HEK293 (cell line): Measurements from ENCODE around the gene TSSK6.

ENCODE experiments used
- GLI2 ChIP-seq: fragments of 450-650 bp; formaldehyde crosslinking; IDR thresholded peaks from 2 replicates; pipeline ENCODE4; 2017; ENCODE audit warnings: missing biosample characterization, missing genetic modification characterization, low read depth, borderline replicate concordance
- GLIS2 ChIP-seq: fragments of 450-650 bp; formaldehyde crosslinking; IDR thresholded peaks from 2 replicates; pipeline ENCODE4 v1.5.1; 2016; ENCODE audit warnings: missing biosample characterization, missing genetic modification characterization
- HIC1 ChIP-seq: fragments of 450-650 bp; formaldehyde crosslinking; IDR thresholded peaks from 2 replicates; pipeline ENCODE4 v1.5.1; 2016; ENCODE audit warnings: missing biosample characterization, missing genetic modification characterization
- IKZF3 ChIP-seq: fragments of 450-650 bp; IDR thresholded peaks from 2 replicates; pipeline ENCODE4 v1.5.0; 2018; ENCODE audit warnings: missing biosample characterization, mild to moderate bottlenecking, missing genetic modification characterization, moderate library complexity
- INSM2 ChIP-seq: fragments of 450-650 bp; formaldehyde crosslinking; IDR thresholded peaks from 2 replicates; pipeline ENCODE4 v1.5.1; 2016; ENCODE audit warnings: missing biosample characterization, missing genetic modification characterization
- PBX3 ChIP-seq: sonication (generic); formaldehyde crosslinking; IDR thresholded peaks from 2 replicates; pipeline ENCODE4 v1.8.1; 2022; ENCODE audit warnings: mild to moderate bottlenecking, moderate library complexity, missing genetic modification reagents
- PRDM1 ChIP-seq: fragments of 450-650 bp; formaldehyde crosslinking; IDR thresholded peaks from 2 replicates; pipeline ENCODE4; 2016; ENCODE audit warnings: missing biosample characterization, missing genetic modification characterization
- PRDM6 ChIP-seq: fragments of 450-650 bp; formaldehyde crosslinking; IDR thresholded peaks from 2 replicates; pipeline ENCODE4 v1.5.1; 2017; ENCODE audit warnings: missing biosample characterization, missing genetic modification characterization
- SCRT2 ChIP-seq: fragments of 450-650 bp; formaldehyde crosslinking; IDR thresholded peaks from 2 replicates; pipeline ENCODE4 v1.5.1; 2016; ENCODE audit warnings: missing biosample characterization, missing genetic modification characterization
- SP7 ChIP-seq: fragments of 450-650 bp; formaldehyde crosslinking; IDR thresholded peaks from 2 replicates; pipeline ENCODE4 v1.5.1; 2016; ENCODE audit warnings: missing biosample characterization, missing genetic modification characterization
- TCF7L2 ChIP-seq: IDR thresholded peaks from 2 replicates; pipeline ENCODE4 v1.6.1; 2011; ENCODE audit warnings: low read depth, mild to moderate bottlenecking, inconsistent platforms, low read length, moderate library complexity, borderline replicate concordance
- TRIM28 ChIP-seq: IDR thresholded peaks from 2 replicates; pipeline ENCODE4 v1.6.1; 2011; ENCODE audit warnings: low read length, control low read depth, borderline replicate concordance
- ZBTB20 ChIP-seq: fragments of 450-650 bp; formaldehyde crosslinking; IDR thresholded peaks from 2 replicates; pipeline ENCODE4 v1.5.1; 2016; ENCODE audit warnings: missing biosample characterization, missing genetic modification characterization
- ZBTB21 ChIP-seq: fragments of 450-650 bp; formaldehyde crosslinking; IDR thresholded peaks from 2 replicates; pipeline ENCODE4 v1.5.1; 2017; ENCODE audit warnings: missing biosample characterization, missing genetic modification characterization
- ZBTB26 ChIP-seq: fragments of 450-650 bp; formaldehyde crosslinking; optimal IDR thresholded peaks from 2 replicates; pipeline ENCODE3; 2016; ENCODE audit warnings: missing biosample characterization, mild to moderate bottlenecking, missing genetic modification characterization
- ZBTB8A ChIP-seq: fragments of 450-650 bp; formaldehyde crosslinking; IDR thresholded peaks from 2 replicates; pipeline ENCODE4 v1.5.1; 2016; ENCODE audit warnings: missing biosample characterization, missing genetic modification characterization
- ZNF114 ChIP-seq: fragments of 450-650 bp; formaldehyde crosslinking; IDR thresholded peaks from 2 replicates; pipeline ENCODE4 v1.5.0; 2017; ENCODE audit warnings: missing biosample characterization, missing genetic modification characterization
- ZNF146 ChIP-seq: fragments of 450-650 bp; formaldehyde crosslinking; IDR thresholded peaks from 2 replicates; pipeline ENCODE4 v1.5.1; 2016; ENCODE audit warnings: missing biosample characterization, missing genetic modification characterization
- ZNF155 ChIP-seq: fragments of 450-650 bp; formaldehyde crosslinking; IDR thresholded peaks from 2 replicates; pipeline ENCODE4 v1.5.1; 2016; ENCODE audit warnings: missing biosample characterization, missing genetic modification characterization
- ZNF335 ChIP-seq: fragments of 450-650 bp; formaldehyde crosslinking; conservative IDR thresholded peaks from 2 replicates; pipeline ENCODE4 v1.5.1; 2016; ENCODE audit warnings: missing biosample characterization, missing genetic modification characterization
- ZNF398 ChIP-seq: fragments of 450-650 bp; formaldehyde crosslinking; IDR thresholded peaks from 2 replicates; pipeline ENCODE4 v1.5.1; 2017; ENCODE audit warnings: missing biosample characterization, missing genetic modification characterization
- ZNF521 ChIP-seq: fragments of 450-650 bp; formaldehyde crosslinking; IDR thresholded peaks from 2 replicates; pipeline ENCODE4 v1.5.1; 2017; ENCODE audit warnings: missing biosample characterization, mild to moderate bottlenecking, missing genetic modification characterization
- ZNF548 ChIP-seq: fragments of 450-650 bp; formaldehyde crosslinking; IDR thresholded peaks from 2 replicates; pipeline ENCODE4 v1.5.1; 2016; ENCODE audit warnings: missing biosample characterization, missing genetic modification characterization
- ZNF585B ChIP-seq: fragments of 450-650 bp; formaldehyde crosslinking; IDR thresholded peaks from 2 replicates; pipeline ENCODE4 v1.5.1; 2016; ENCODE audit warnings: missing biosample characterization, missing genetic modification characterization
- ZNF626 ChIP-seq: fragments of 450-650 bp; sonication (Bioruptor Pico); formaldehyde crosslinking; IDR thresholded peaks from 2 replicates; pipeline ENCODE4 v1.5.1; 2018; ENCODE audit warnings: missing biosample characterization, missing genetic modification characterization, inconsistent platforms
- ZNF658 ChIP-seq: fragments of 450-650 bp; formaldehyde crosslinking; IDR thresholded peaks from 2 replicates; pipeline ENCODE4; 2016; ENCODE audit warnings: missing biosample characterization, missing genetic modification characterization
- ZNF660 ChIP-seq: fragments of 450-650 bp; IDR thresholded peaks from 2 replicates; pipeline ENCODE4 v1.5.1; 2018; ENCODE audit warnings: missing biosample characterization, mild to moderate bottlenecking, missing genetic modification characterization
- ZNF76 ChIP-seq: fragments of 450-650 bp; formaldehyde crosslinking; IDR thresholded peaks from 2 replicates; pipeline ENCODE4; 2016; ENCODE audit warnings: low read depth, missing biosample characterization, missing genetic modification characterization, borderline replicate concordance
- ZNF785 ChIP-seq: fragments of 450-650 bp; formaldehyde crosslinking; IDR thresholded peaks from 2 replicates; pipeline ENCODE4 v1.5.1; 2016; ENCODE audit warnings: missing biosample characterization, missing genetic modification characterization
- ZNF792 ChIP-seq: fragments of 450-650 bp; formaldehyde crosslinking; IDR thresholded peaks from 2 replicates; pipeline ENCODE4 v1.5.1; 2016; ENCODE audit warnings: missing biosample characterization, missing genetic modification characterization
- ZNF843 ChIP-seq: fragments of 450-650 bp; formaldehyde crosslinking; IDR thresholded peaks from 2 replicates; pipeline ENCODE4 v1.5.1; 2016; ENCODE audit warnings: missing biosample characterization, missing genetic modification characterization

TSSK6 gene

GRCh38 chr19:19488875-19489690 lies 26.3 kb downstream of the TSSK6 start (continued):
- TF ChIP-seq ZNF398 (tag by site-specific recombination) (no peak), PBX3 (CRISPR knock-in tag) (no peak), ZNF521 (tag by site-specific recombination) (no peak), ZNF548 (tag by site-specific recombination) (no peak), TRIM28 (no peak), ZBTB8A (tag by site-specific recombination) (no peak), ZNF792 (tag by site-specific recombination) (no peak), SP7 (tag by site-specific recombination) (peak; percentile 13; the same call in 1 of the 2 replicates), ZNF146 (tag by site-specific recombination) (no peak), IKZF3 (tag by site-specific recombination) (0 out of 2 replicates have a peak, but pooled peaks have one; percentile 1), ZBTB20 (tag by site-specific recombination) (no peak), SCRT2 (tag by site-specific recombination) (peak; percentile 62), ZBTB26 (tag by site-specific recombination) (no peak), TCF7L2 (no peak), PRDM6 (tag by site-specific recombination) (no peak), ZNF658 (tag by site-specific recombination) (no peak), GLIS2 (tag by site-specific recombination) (no peak), PRDM1 (0 out of 2 replicates have a peak, but pooled peaks have one; percentile 5), ZNF660 (tag by site-specific recombination) (no peak), GLI2 (tag by site-specific recombination) (no peak), ZNF585B (tag by site-specific recombination) (no peak), ZNF785 (tag by site-specific recombination) (no peak), INSM2 (tag by site-specific recombination) (no peak; the same call in 1 of the 2 replicates), ZNF155 (tag by site-specific recombination) (no peak), ZBTB21 (tag by site-specific recombination) (peak; percentile 33; the same call in 1 of the 2 replicates), ZNF626 (tag by site-specific recombination) (no peak), ZNF76 (tag by site-specific recombination) (no peak), ZNF114 (no peak), ZNF335 (tag by site-specific recombination) (no peak), HIC1 (tag by site-specific recombination) (peak; percentile 64), ZNF843 (tag by site-specific recombination) (no peak)
